WTC11 (cell line): ENCODE measurements around the gene ATF3. TPM values are rescaled to one million over a fixed set of nuclear protein-coding genes. Genes with fewer than 3 reads are reported as not detected.

Experiments used
- ATAC-seq: fragments of 200-7000 bp; cut with Tn5 transposase; 2 replicates; pipeline ENCODE4 v1.10.0; 2021; ENCODE audit warnings: mild to moderate bottlenecking, moderate library complexity
- CTCF ChIA-PET: fragments of 300-600 bp; sonication (Branson Sonifier 250); formaldehyde crosslinking; loops from one replicate; lab custom pipeline; 2021; ENCODE audit warnings: antibody characterized with exemption; lab: Charles Lee
- POLR2A ChIA-PET: fragments of 350-600 bp; sonication (Branson Sonifier 250); formaldehyde crosslinking; loops from one replicate; lab custom pipeline; 2021; ENCODE audit warnings: antibody characterized with exemption; lab: Charles Lee
- DNase-seq: peaks from one replicate; pipeline ENCODE4 v3.0.0; 2021; ENCODE audit warnings: low spot score
- H3K27ac Mint-ChIP-seq: 2 replicates; pipeline ENCODE4 v1.8.0; 2021; ENCODE audit warnings: mixed read lengths
- H3K27me3 Mint-ChIP-seq: 2 replicates; pipeline ENCODE4 v1.8.0; 2021; ENCODE audit warnings: low read depth, mild to moderate bottlenecking, moderate library complexity, mixed read lengths
- H3K36me3 Mint-ChIP-seq: 2 replicates; pipeline ENCODE4 v1.8.0; 2021; ENCODE audit warnings: mixed read lengths
- H3K4me1 Mint-ChIP-seq: 2 replicates; pipeline ENCODE4 v1.8.0; 2022; ENCODE audit warnings: mixed read lengths
- H3K4me3 Mint-ChIP-seq: 2 replicates; pipeline ENCODE4 v1.8.0; 2021; ENCODE audit warnings: mild to moderate bottlenecking, moderate library complexity, mixed read lengths
- H3K9me3 Mint-ChIP-seq: 2 replicates; pipeline ENCODE4 v1.8.0; 2021; ENCODE audit warnings: mixed read lengths
- AFF4 ChIP-seq: sonication (generic); formaldehyde crosslinking; IDR thresholded peaks from 2 replicates; pipeline ENCODE4 v1.8.1; 2023; ENCODE audit warnings: mild to moderate bottlenecking, missing genetic modification reagents, borderline replicate concordance
- ATF2 ChIP-seq: sonication (generic); formaldehyde crosslinking; IDR thresholded peaks from 2 replicates; pipeline ENCODE4 v1.8.1; 2022; ENCODE audit warnings: low read depth, missing genetic modification reagents, borderline replicate concordance
- ATF3 ChIP-seq: sonication (generic); formaldehyde crosslinking; conservative IDR thresholded peaks from 2 replicates; pipeline ENCODE4 v1.8.1; 2022; ENCODE audit warnings: mild to moderate bottlenecking, missing genetic modification reagents
- E2F1 ChIP-seq: sonication (generic); formaldehyde crosslinking; IDR thresholded peaks from 2 replicates; pipeline ENCODE4 v1.8.0; 2022; ENCODE audit warnings: mild to moderate bottlenecking, missing genetic modification reagents
- MXD4 ChIP-seq: fragments of 250-450 bp; sonication (Bioruptor Pico); IDR thresholded peaks from 2 replicates; pipeline ENCODE4 v1.8.0; 2021; ENCODE audit warnings: mild to moderate bottlenecking, moderate library complexity, borderline replicate concordance
- NFE2L1 ChIP-seq: sonication (generic); formaldehyde crosslinking; IDR thresholded peaks from 2 replicates; pipeline ENCODE4 v1.8.1; 2023; ENCODE audit warnings: missing genetic modification reagents
- NFYB ChIP-seq: sonication (generic); formaldehyde crosslinking; conservative IDR thresholded peaks from 2 replicates; pipeline ENCODE4 v1.8.0; 2022; ENCODE audit warnings: low read depth, missing genetic modification reagents
- SOX15 ChIP-seq: fragments of 250-450 bp; sonication (Bioruptor Pico); IDR thresholded peaks from 2 replicates; pipeline ENCODE4 v1.9.0; 2021; ENCODE audit warnings: mild to moderate bottlenecking
- ZNF232 ChIP-seq: sonication (generic); formaldehyde crosslinking; IDR thresholded peaks from 2 replicates; pipeline ENCODE4 v1.8.0; 2022; ENCODE audit warnings: mild to moderate bottlenecking, missing genetic modification reagents
- total RNA-seq: library from RNA; stranded (reverse); gene quantifications from 3 replicates; pipeline ENCODE4 v1.2.3, GENCODE V29; 2021
- TF ChIP-seq, protein P1 (sequence below): sonication (generic); formaldehyde crosslinking; IDR thresholded peaks from 2 replicates; pipeline ENCODE4 v1.8.0; 2022; ENCODE audit warnings: mild to moderate bottlenecking, missing genetic modification reagents

Gene ATF3
- total RNA-seq, 1 experiment from 2014 or later: 19.4 TPM

- CTCF ChIA-PET: no interaction called here
- peaks cover 17% of the 10 kb centered on the region for H3K27me3 Mint-ChIP-seq
- H3K9me3 Mint-ChIP-seq: no peaks in the 10 kb centered on the region
- TF ChIP-seq NFE2L1 (CRISPR knock-in tag): no peak
- TF ChIP-seq ATF3: no peak
- TF ChIP-seq AFF4: no peak
- no peak for TF ChIP-seq NFYB (CRISPR knock-in tag)
- no peak for TF ChIP-seq E2F1 (CRISPR knock-in tag)
- TF ChIP-seq MXD4 (CRISPR knock-in tag): no peak
- TF ChIP-seq SOX15 (CRISPR knock-in tag): no peak
- TF ChIP-seq ZNF232: no peak
- TF ChIP-seq ATF2 (CRISPR knock-in tag): no peak
- TF ChIP-seq, all 79 proteins: peak for 0
- Mint-ChIP-seq H3K4me3 (no peak overlapping the region), H3K4me1 (peaks cover 36% of the 10 kb centered on the region), H3K27ac (no peak overlapping the region), H3K36me3 (no peaks in the 10 kb centered on the region)
- DNase-seq: no peak
- POLR2A ChIA-PET: no interaction called here
- ATAC-seq: no peak
These were observed 61.0 kb downstream of the ATF3 start for GRCh38 chr1:212669600-212669999.

DNA sequence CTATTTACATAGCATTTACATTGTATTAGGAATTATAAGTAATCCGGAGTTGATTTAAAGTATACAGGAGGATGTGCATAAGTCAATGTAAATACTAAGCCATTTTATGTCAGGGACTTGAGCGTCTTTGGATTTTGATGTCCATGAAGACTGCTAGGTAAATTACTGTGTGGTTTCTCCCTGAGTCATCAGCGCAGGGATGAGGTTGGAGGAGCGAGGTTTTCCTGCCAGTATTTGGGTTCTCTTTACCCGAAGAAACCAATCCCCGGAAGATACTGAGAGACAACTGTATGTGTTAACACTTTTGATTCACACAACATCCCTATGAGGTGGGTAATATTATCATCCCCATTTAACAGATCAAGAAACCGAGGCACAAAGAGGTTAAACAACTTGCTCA lies 61.7 kb downstream of the ATF3 start:
- TF ChIP-seq, protein P1, sequence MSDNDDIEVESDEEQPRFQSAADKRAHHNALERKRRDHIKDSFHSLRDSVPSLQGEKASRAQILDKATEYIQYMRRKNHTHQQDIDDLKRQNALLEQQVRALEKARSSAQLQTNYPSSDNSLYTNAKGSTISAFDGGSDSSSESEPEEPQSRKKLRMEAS (CRISPR knock-in tag): no peak
- peaks cover 32% of the 10 kb centered on the region for H3K4me1 Mint-ChIP-seq
- H3K27me3 Mint-ChIP-seq: peaks cover 17% of the 10 kb centered on the region
- H3K36me3 Mint-ChIP-seq: no peaks in the 10 kb centered on the region
- H3K4me3 Mint-ChIP-seq: no peak overlapping the region
- ChIA-PET CTCF (interaction anchor here (1.7 to 1.8 kb wide), 3 partner anchors 31 to 214 kb away, joined by 5 to 7 read pairs (median 5); no protein-coding TSS in a partner anchor), POLR2A (no interaction called here)
- DNase-seq (no peak), ATAC-seq (no peak)
- no peaks in the 10 kb centered on the region for H3K9me3 Mint-ChIP-seq
- no peak overlapping the region for H3K27ac Mint-ChIP-seq

Other genes with a start within 250 kb of the ATF3 start
- gene PACC1, start 193.9 kb upstream of the ATF3 start, total RNA-seq: 15.0 to 19.5 TPM (median 15.7 TPM) in 3 replicates
- 26.2 to 28.1 TPM (median 27.3 TPM) in 3 replicates for gene NENF, start 175.8 kb upstream of the ATF3 start, total RNA-seq
- gene BATF3, start 91.1 kb downstream of the ATF3 start, total RNA-seq: 3.9 to 6.1 TPM (median 3.9 TPM) in 3 replicates
- 55.7 to 60.8 TPM (median 57.2 TPM) in 3 replicates for gene NSL1, start 183.0 kb downstream of the ATF3 start, total RNA-seq
- 19.3 to 21.5 TPM (median 20.9 TPM) in 3 replicates for gene TATDN3, start 183.1 kb downstream of the ATF3 start, total RNA-seq
- gene SPATA45, start 238.9 kb downstream of the ATF3 start, total RNA-seq: 0.73 to 0.90 TPM (median 0.82 TPM) in 3 replicates
- 67.9 to 78.6 TPM (median 69.4 TPM) in 3 replicates for gene FLVCR1, start 249.5 kb downstream of the ATF3 start, total RNA-seq